ENCODE measurements around the gene PAGE4. TPM values are rescaled to one million over a fixed set of nuclear protein-coding genes. Genes with fewer than 3 reads are reported as not detected.

The PAGE4 gene
- total RNA-seq (2014; rRNA removed; shearing (Covaris generic)) (not detected in 2 replicates), polyA plus RNA-seq (2016; fragmentation: Nextera tagmentation; extraction: Ambion mirVana) (not detected in 2 replicates)

GRCh38 chrX:49829016-49829415 is at the start of gene PAGE4:
TSS of gene PAGE4 (plus strand) at chrX:49829303. CDS start at chrX:49830429, 1,126 bp downstream.
- TF ChIP-seq EZH2 (IDR thresholded peaks at IDR 0.05; ENCODE audit: insufficient read depth, poor library complexity, severe bottlenecking) = no peak
- no peak for TF ChIP-seq EZH2phosphoT487 (IDR thresholded peaks at IDR 0.05; ENCODE audit: insufficient read depth, low read depth)
- WGBS, 2 experiments (ENCODE audit: low coverage in 1 of 2, low lambda C conversion rate in 2 of 2, missing lambda C conversion rate in 2 of 2) = 29 to 50% methylated on average over 4 to 7 of the region's 8 CpGs

GRCh38 chrX:49784747-49785280 is 44.3 kb upstream of the PAGE4 start:
- Histone ChIP-seq H3F3A (ENCODE audit: insufficient read depth) (no peaks in the 10 kb centered on the region), H3K9me3 (ENCODE audit: low read depth) (no peaks in the 10 kb centered on the region), H2AFZ (no peak overlapping the region), H3K27me3 (replicated peaks; ENCODE audit: insufficient read depth) (no peaks in the 10 kb centered on the region), H3K4me1 (ENCODE audit: insufficient read depth) (no peaks in the 10 kb centered on the region), H3K79me2 (ENCODE audit: insufficient read depth) (no peaks in the 10 kb centered on the region), H3K9ac (no peak overlapping the region), H3K27ac (no peak overlapping the region), H3K4me2 (ENCODE audit: unreplicated experiment) (no peak overlapping the region), H4K20me1 (ENCODE audit: insufficient read depth) (no peaks in the 10 kb centered on the region), H3K4me3 (no peak overlapping the region), H3K36me3 (ENCODE audit: low read depth) (no peaks in the 10 kb centered on the region), H3K9me2 (ENCODE audit: insufficient read depth) (no peaks in the 10 kb centered on the region)
- in situ Hi-C loops (cut with MboI) = no loop called here
- TF ChIP-seq EZH2phosphoT487 (IDR thresholded peaks at IDR 0.05; ENCODE audit: insufficient read depth, low read depth) (no peak), EZH2 (IDR thresholded peaks at IDR 0.05; ENCODE audit: insufficient read depth, poor library complexity, severe bottlenecking) (no peak)
- DNase-seq = no peak
- 33% methylated on average over 1 of the region's 1 CpG; no CpG with 5 or more reads in 1 of the 2 experiments for WGBS, 2 experiments (ENCODE audit: low coverage in 1 of 2, low lambda C conversion rate in 2 of 2, missing lambda C conversion rate in 2 of 2)

More at GRCh38 chrX:49829016-49829415, at the start of gene PAGE4:
- Histone ChIP-seq H3K27ac (no peak within 1 kb of the TSS), H3K9me3 (ENCODE audit: low read depth) (no peaks in the 10 kb centered on the region), H3F3A (ENCODE audit: insufficient read depth) (no peaks in the 10 kb centered on the region), H3K36me3 (ENCODE audit: low read depth) (no peaks in the 10 kb centered on the region), H3K9me2 (ENCODE audit: insufficient read depth) (no peaks in the 10 kb centered on the region), H3K4me2 (ENCODE audit: unreplicated experiment) (no peak within 1 kb of the TSS), H3K4me3 (no peak within 1 kb of the TSS), H3K4me1 (ENCODE audit: insufficient read depth) (no peaks in the 10 kb centered on the region), H3K79me2 (ENCODE audit: insufficient read depth) (no peaks in the 10 kb centered on the region), H3K9ac (no peak within 1 kb of the TSS), H2AFZ (no peak within 1 kb of the TSS), H3K27me3 (replicated peaks; ENCODE audit: insufficient read depth) (no peaks in the 10 kb centered on the region), H4K20me1 (ENCODE audit: insufficient read depth) (no peaks in the 10 kb centered on the region)
- in situ Hi-C loops (cut with MboI) = no loop called here
- no peak for DNase-seq

GRCh38 chrX:49792376-49792775 is 36.7 kb upstream of the PAGE4 start:
- peak; percentile 0 for DNase-seq
- Histone ChIP-seq H3K79me2 (ENCODE audit: insufficient read depth) (no peaks in the 10 kb centered on the region), H3K4me3 (no peak overlapping the region), H3F3A (ENCODE audit: insufficient read depth) (no peaks in the 10 kb centered on the region), H3K9me3 (ENCODE audit: low read depth) (no peaks in the 10 kb centered on the region), H3K4me1 (ENCODE audit: insufficient read depth) (no peaks in the 10 kb centered on the region), H3K9ac (no peak overlapping the region), H4K20me1 (ENCODE audit: insufficient read depth) (no peaks in the 10 kb centered on the region), H3K27ac (no peak overlapping the region), H3K4me2 (ENCODE audit: unreplicated experiment) (no peak overlapping the region), H3K9me2 (ENCODE audit: insufficient read depth) (no peaks in the 10 kb centered on the region), H3K27me3 (replicated peaks; ENCODE audit: insufficient read depth) (no peaks in the 10 kb centered on the region), H3K36me3 (ENCODE audit: low read depth) (no peaks in the 10 kb centered on the region), H2AFZ (no peak overlapping the region)
- 23 to 40% methylated on average over 1 of the region's 1 CpG for WGBS, 2 experiments (ENCODE audit: low coverage in 1 of 2, low lambda C conversion rate in 2 of 2, missing lambda C conversion rate in 2 of 2)
- in situ Hi-C loops (cut with MboI) = no loop called here
- no peak for TF ChIP-seq EZH2phosphoT487 (IDR thresholded peaks at IDR 0.05; ENCODE audit: insufficient read depth, low read depth)
- TF ChIP-seq EZH2 (IDR thresholded peaks at IDR 0.05; ENCODE audit: insufficient read depth, poor library complexity, severe bottlenecking) = no peak

GRCh38 chrX:49793686-49794085 is 35.4 kb upstream of the PAGE4 start:
- no peaks in the 10 kb centered on the region for H3K27me3 ChIP-seq (replicated peaks; ENCODE audit: insufficient read depth)
- no peak overlapping the region for H3K4me2 ChIP-seq (ENCODE audit: unreplicated experiment)
- H3K79me2 ChIP-seq (ENCODE audit: insufficient read depth) = no peaks in the 10 kb centered on the region
- H2AFZ ChIP-seq = no peak overlapping the region
- H3K4me1 ChIP-seq (ENCODE audit: insufficient read depth) = no peaks in the 10 kb centered on the region
- no peaks in the 10 kb centered on the region for H3K9me3 ChIP-seq (ENCODE audit: low read depth)
- in situ Hi-C loops (cut with MboI) = no loop called here
- H3K9me2 ChIP-seq (ENCODE audit: insufficient read depth) = no peaks in the 10 kb centered on the region
- no peaks in the 10 kb centered on the region for H3K36me3 ChIP-seq (ENCODE audit: low read depth)
- no peak overlapping the region for H3K27ac ChIP-seq
- no peaks in the 10 kb centered on the region for H4K20me1 ChIP-seq (ENCODE audit: insufficient read depth)
- no peak for TF ChIP-seq EZH2phosphoT487 (IDR thresholded peaks at IDR 0.05; ENCODE audit: insufficient read depth, low read depth)
- no peak for TF ChIP-seq EZH2 (IDR thresholded peaks at IDR 0.05; ENCODE audit: insufficient read depth, poor library complexity, severe bottlenecking)
- no peaks in the 10 kb centered on the region for H3F3A ChIP-seq (ENCODE audit: insufficient read depth)
- no peak for DNase-seq
- no peak overlapping the region for H3K4me3 ChIP-seq
- no peak overlapping the region for H3K9ac ChIP-seq

- Histone ChIP-seq H3K27me3 (replicated peaks; ENCODE audit: insufficient read depth) (no peaks in the 10 kb centered on the region), H3K27ac (no peak overlapping the region), H3F3A (ENCODE audit: insufficient read depth) (no peaks in the 10 kb centered on the region), H3K36me3 (ENCODE audit: low read depth) (no peaks in the 10 kb centered on the region), H3K4me3 (no peak overlapping the region), H2AFZ (no peak overlapping the region), H3K4me2 (ENCODE audit: unreplicated experiment) (no peak overlapping the region), H3K9me2 (ENCODE audit: insufficient read depth) (no peaks in the 10 kb centered on the region), H3K79me2 (ENCODE audit: insufficient read depth) (no peaks in the 10 kb centered on the region), H4K20me1 (ENCODE audit: insufficient read depth) (no peaks in the 10 kb centered on the region), H3K9me3 (ENCODE audit: low read depth) (no peaks in the 10 kb centered on the region), H3K9ac (no peak overlapping the region), H3K4me1 (ENCODE audit: insufficient read depth) (no peaks in the 10 kb centered on the region)
- WGBS, 2 experiments (ENCODE audit: low coverage in 1 of 2, low lambda C conversion rate in 2 of 2, missing lambda C conversion rate in 2 of 2) = 40 to 75% methylated on average over 1 of the region's 1 CpG
- DNase-seq = no peak
- TF ChIP-seq EZH2 (IDR thresholded peaks at IDR 0.05; ENCODE audit: insufficient read depth, poor library complexity, severe bottlenecking) (no peak), EZH2phosphoT487 (IDR thresholded peaks at IDR 0.05; ENCODE audit: insufficient read depth, low read depth) (no peak)
- in situ Hi-C loops (cut with MboI) = no loop called here
These were observed 29.3 kb upstream of the PAGE4 start for GRCh38 chrX:49799828-49800227.
